Measurements from ENCODE around the gene FHIP2A.

FHIP2A gene

DNA sequence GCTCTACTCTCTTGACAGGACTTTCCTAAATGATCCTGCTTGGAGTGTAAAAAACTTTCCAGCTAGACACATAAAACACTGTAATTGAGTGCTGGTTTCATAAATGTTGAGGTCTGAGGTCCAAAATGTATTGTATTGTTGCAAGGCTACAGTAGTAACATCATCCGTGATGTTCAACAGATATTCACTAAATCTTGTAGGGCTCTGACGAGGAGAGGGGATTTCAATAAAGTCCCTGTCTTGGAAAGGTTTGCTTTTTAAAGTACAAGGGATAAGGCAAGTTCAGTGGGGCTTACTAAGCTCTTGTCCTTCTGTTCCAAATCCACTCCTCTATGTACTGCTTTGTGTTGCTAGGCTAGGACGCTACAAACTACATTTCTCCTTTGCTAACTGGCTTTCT is 48.9 kb downstream of the FHIP2A start:
- DNase-seq (ENCODE audit: low read depth in 1 of 2, low spot score in 1 of 2): no peak
- no peaks in the 10 kb centered on the region for H3K27me3 ChIP-seq (ENCODE audit: insufficient read depth, poor library complexity, severe bottlenecking)
- no peak overlapping the region for H3K4me3 ChIP-seq (replicated peaks; ENCODE audit: insufficient read depth, low read length)
- TF ChIP-seq, protein P1, sequence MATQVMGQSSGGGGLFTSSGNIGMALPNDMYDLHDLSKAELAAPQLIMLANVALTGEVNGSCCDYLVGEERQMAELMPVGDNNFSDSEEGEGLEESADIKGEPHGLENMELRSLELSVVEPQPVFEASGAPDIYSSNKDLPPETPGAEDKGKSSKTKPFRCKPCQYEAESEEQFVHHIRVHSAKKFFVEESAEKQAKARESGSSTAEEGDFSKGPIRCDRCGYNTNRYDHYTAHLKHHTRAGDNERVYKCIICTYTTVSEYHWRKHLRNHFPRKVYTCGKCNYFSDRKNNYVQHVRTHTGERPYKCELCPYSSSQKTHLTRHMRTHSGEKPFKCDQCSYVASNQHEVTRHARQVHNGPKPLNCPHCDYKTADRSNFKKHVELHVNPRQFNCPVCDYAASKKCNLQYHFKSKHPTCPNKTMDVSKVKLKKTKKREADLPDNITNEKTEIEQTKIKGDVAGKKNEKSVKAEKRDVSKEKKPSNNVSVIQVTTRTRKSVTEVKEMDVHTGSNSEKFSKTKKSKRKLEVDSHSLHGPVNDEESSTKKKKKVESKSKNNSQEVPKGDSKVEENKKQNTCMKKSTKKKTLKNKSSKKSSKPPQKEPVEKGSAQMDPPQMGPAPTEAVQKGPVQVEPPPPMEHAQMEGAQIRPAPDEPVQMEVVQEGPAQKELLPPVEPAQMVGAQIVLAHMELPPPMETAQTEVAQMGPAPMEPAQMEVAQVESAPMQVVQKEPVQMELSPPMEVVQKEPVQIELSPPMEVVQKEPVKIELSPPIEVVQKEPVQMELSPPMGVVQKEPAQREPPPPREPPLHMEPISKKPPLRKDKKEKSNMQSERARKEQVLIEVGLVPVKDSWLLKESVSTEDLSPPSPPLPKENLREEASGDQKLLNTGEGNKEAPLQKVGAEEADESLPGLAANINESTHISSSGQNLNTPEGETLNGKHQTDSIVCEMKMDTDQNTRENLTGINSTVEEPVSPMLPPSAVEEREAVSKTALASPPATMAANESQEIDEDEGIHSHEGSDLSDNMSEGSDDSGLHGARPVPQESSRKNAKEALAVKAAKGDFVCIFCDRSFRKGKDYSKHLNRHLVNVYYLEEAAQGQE (IDR thresholded peaks at IDR 0.05; ENCODE audit: insufficient replicate concordance, low read depth): no peak
- TF ChIP-seq POLR2AphosphoS5 (IDR thresholded peaks at IDR 0.05; ENCODE audit: low read depth) (no peak), GABPA (IDR thresholded peaks at IDR 0.05; ENCODE audit: low read depth) (no peak), SPI1 (IDR thresholded peaks at IDR 0.05; ENCODE audit: borderline replicate concordance, low read depth) (no peak)
- TF ChIP-seq, protein P2, sequence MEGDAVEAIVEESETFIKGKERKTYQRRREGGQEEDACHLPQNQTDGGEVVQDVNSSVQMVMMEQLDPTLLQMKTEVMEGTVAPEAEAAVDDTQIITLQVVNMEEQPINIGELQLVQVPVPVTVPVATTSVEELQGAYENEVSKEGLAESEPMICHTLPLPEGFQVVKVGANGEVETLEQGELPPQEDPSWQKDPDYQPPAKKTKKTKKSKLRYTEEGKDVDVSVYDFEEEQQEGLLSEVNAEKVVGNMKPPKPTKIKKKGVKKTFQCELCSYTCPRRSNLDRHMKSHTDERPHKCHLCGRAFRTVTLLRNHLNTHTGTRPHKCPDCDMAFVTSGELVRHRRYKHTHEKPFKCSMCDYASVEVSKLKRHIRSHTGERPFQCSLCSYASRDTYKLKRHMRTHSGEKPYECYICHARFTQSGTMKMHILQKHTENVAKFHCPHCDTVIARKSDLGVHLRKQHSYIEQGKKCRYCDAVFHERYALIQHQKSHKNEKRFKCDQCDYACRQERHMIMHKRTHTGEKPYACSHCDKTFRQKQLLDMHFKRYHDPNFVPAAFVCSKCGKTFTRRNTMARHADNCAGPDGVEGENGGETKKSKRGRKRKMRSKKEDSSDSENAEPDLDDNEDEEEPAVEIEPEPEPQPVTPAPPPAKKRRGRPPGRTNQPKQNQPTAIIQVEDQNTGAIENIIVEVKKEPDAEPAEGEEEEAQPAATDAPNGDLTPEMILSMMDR (IDR thresholded peaks at IDR 0.05; ENCODE audit: insufficient read depth, low read length): no peak
- H3K27ac ChIP-seq (replicated peaks): no peak overlapping the region

DNA sequence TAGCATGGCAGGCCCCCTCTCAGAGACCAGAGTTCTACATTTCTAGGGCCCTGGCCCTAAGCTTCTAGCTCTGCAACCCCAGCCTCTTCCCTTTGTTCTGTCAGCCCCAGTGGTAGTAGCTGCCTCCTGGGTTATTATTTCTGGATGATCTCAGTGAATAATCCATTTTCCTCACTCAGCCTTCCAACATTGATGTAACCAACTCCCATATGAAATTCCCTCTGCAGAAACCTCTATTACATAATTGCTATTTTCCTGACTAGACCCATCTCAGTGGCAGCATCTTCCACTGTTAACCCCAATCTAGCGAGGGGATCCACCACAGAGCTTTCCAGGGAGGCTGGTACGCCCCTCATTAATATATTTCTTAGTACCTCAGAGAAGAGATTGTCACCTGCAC is 49.8 kb downstream of the FHIP2A start:
- Histone ChIP-seq H3K4me3 (replicated peaks; ENCODE audit: insufficient read depth, low read length) (no peak overlapping the region), H3K27me3 (ENCODE audit: insufficient read depth, poor library complexity, severe bottlenecking) (no peaks in the 10 kb centered on the region), H3K27ac (replicated peaks) (no peak overlapping the region)
- DNase-seq (ENCODE audit: low read depth in 1 of 2, low spot score in 1 of 2): no peak
- TF ChIP-seq, protein P1 (IDR thresholded peaks at IDR 0.05; ENCODE audit: insufficient replicate concordance, low read depth): no peak
- TF ChIP-seq POLR2AphosphoS5 (IDR thresholded peaks at IDR 0.05; ENCODE audit: low read depth): no peak
- TF ChIP-seq, protein P2 (IDR thresholded peaks at IDR 0.05; ENCODE audit: insufficient read depth, low read length): no peak
- no peak for TF ChIP-seq GABPA (IDR thresholded peaks at IDR 0.05; ENCODE audit: low read depth)
- no peak for TF ChIP-seq SPI1 (IDR thresholded peaks at IDR 0.05; ENCODE audit: borderline replicate concordance, low read depth)
